ENCODE data around the gene GP2. TPM values are rescaled to one million over a fixed set of nuclear protein-coding genes. Genes with fewer than 3 reads are reported as not detected.
"Not testable (repeated sequence)": the region's sequence is repeated elsewhere in the genome, so short reads cannot be mapped to it uniquely, and the experiment has no call there.

GP2 gene
- total and polyA plus RNA-seq, 4 donors: 0.17 to 0.21 TPM; not detected in 2

- no peaks in the 10 kb centered on the region for H3K9me3 ChIP-seq (ENCODE audit: control insufficient read depth, insufficient read depth, low read length)
- H3K4me1 ChIP-seq (ENCODE audit: control insufficient read depth, insufficient read depth, low read length): no peaks in the 10 kb centered on the region
- no peak overlapping the region for H3K4me3 ChIP-seq (ENCODE audit: low read depth, low read length)
- 72% methylated on average over 2 of the region's 3 CpGs for WGBS (ENCODE audit: insufficient coverage)
- DNase-seq (ENCODE audit: low read depth in 4 of 6, low spot score in 6 of 6): no peak
- no peaks in the 10 kb centered on the region for H3K27me3 ChIP-seq (ENCODE audit: control insufficient read depth, insufficient read depth, low read length)
- H3K36me3 ChIP-seq (ENCODE audit: control insufficient read depth, insufficient read depth, low read length): no peaks in the 10 kb centered on the region
- no peak overlapping the region for H3K27ac ChIP-seq (ENCODE audit: low read depth, low read length)
These were observed 8.9 kb downstream of the GP2 start for GRCh38 chr16:20318437-20318836.

- H3K27me3 ChIP-seq (ENCODE audit: control insufficient read depth, insufficient read depth, low read length): no peaks in the 10 kb centered on the region
- no peak overlapping the region for H3K4me3 ChIP-seq (ENCODE audit: low read depth, low read length)
- H3K9me3 ChIP-seq (ENCODE audit: control insufficient read depth, insufficient read depth, low read length): no peaks in the 10 kb centered on the region
- no peak for DNase-seq (ENCODE audit: low read depth in 4 of 6, low spot score in 6 of 6)
- no peaks in the 10 kb centered on the region for H3K4me1 ChIP-seq (ENCODE audit: control insufficient read depth, insufficient read depth, low read length)
- no peak overlapping the region for H3K27ac ChIP-seq (ENCODE audit: low read depth, low read length)
- WGBS (ENCODE audit: insufficient coverage): 93% methylated on average over 7 of the region's 7 CpGs
- H3K36me3 ChIP-seq (ENCODE audit: control insufficient read depth, insufficient read depth, low read length): no peaks in the 10 kb centered on the region
These were observed 9.3 kb downstream of the GP2 start for GRCh38 chr16:20318006-20318405.

GRCh38 chr16:20317117-20317516, 10.2 kb downstream of the GP2 start:
- 58% methylated on average over 3 of the region's 8 CpGs for WGBS (ENCODE audit: insufficient coverage)
- H3K4me1 ChIP-seq (ENCODE audit: control insufficient read depth, insufficient read depth, low read length): no peaks in the 10 kb centered on the region

GRCh38 chr16:20316715-20317114, 10.6 kb downstream of the GP2 start:
- Histone ChIP-seq H3K27ac (ENCODE audit: low read depth, low read length) (no peak overlapping the region), H3K36me3 (ENCODE audit: control insufficient read depth, insufficient read depth, low read length) (no peaks in the 10 kb centered on the region), H3K9me3 (ENCODE audit: control insufficient read depth, insufficient read depth, low read length) (no peaks in the 10 kb centered on the region), H3K4me1 (ENCODE audit: control insufficient read depth, insufficient read depth, low read length) (no peaks in the 10 kb centered on the region), H3K27me3 (ENCODE audit: control insufficient read depth, insufficient read depth, low read length) (no peaks in the 10 kb centered on the region), H3K4me3 (ENCODE audit: low read depth, low read length) (no peak overlapping the region)
- no peak for DNase-seq (ENCODE audit: low read depth in 4 of 6, low spot score in 6 of 6)
- 79% methylated on average over 4 of the region's 5 CpGs for WGBS (ENCODE audit: insufficient coverage)

More at GRCh38 chr16:20317117-20317516, 10.2 kb downstream of the GP2 start:
- H3K9me3 ChIP-seq (ENCODE audit: control insufficient read depth, insufficient read depth, low read length): no peaks in the 10 kb centered on the region
- no peak overlapping the region for H3K4me3 ChIP-seq (ENCODE audit: low read depth, low read length)
- no peaks in the 10 kb centered on the region for H3K36me3 ChIP-seq (ENCODE audit: control insufficient read depth, insufficient read depth, low read length)
- H3K27ac ChIP-seq (ENCODE audit: low read depth, low read length): no peak overlapping the region
- H3K27me3 ChIP-seq (ENCODE audit: control insufficient read depth, insufficient read depth, low read length): no peaks in the 10 kb centered on the region
- DNase-seq (ENCODE audit: low read depth in 4 of 6, low spot score in 6 of 6): no peak

- whole genome bisulfite sequencing (ENCODE audit: insufficient coverage): 100% methylated on average over 3 of the region's 6 CpGs
- H3K9me3 ChIP-seq (ENCODE audit: control insufficient read depth, insufficient read depth, low read length): no peaks in the 10 kb centered on the region
These were observed 11.5 kb downstream of the GP2 start for GRCh38 chr16:20315764-20316163.

GRCh38 chr16:20314575-20314974, 12.7 kb downstream of the GP2 start:
- H3K27me3 ChIP-seq (ENCODE audit: control insufficient read depth, insufficient read depth, low read length): no peaks in the 10 kb centered on the region
- no peak for DNase-seq (ENCODE audit: low read depth in 4 of 6, low spot score in 6 of 6)
- WGBS (ENCODE audit: insufficient coverage): no CpG with 5 or more reads among the region's 3 CpGs
- H3K9me3 ChIP-seq (ENCODE audit: control insufficient read depth, insufficient read depth, low read length): no peaks in the 10 kb centered on the region
- no peaks in the 10 kb centered on the region for H3K36me3 ChIP-seq (ENCODE audit: control insufficient read depth, insufficient read depth, low read length)
- H3K4me1 ChIP-seq (ENCODE audit: control insufficient read depth, insufficient read depth, low read length): no peaks in the 10 kb centered on the region
- H3K27ac ChIP-seq (ENCODE audit: low read depth, low read length): no peak overlapping the region
- H3K4me3 ChIP-seq (ENCODE audit: low read depth, low read length): no peak overlapping the region

More at GRCh38 chr16:20315764-20316163, 11.5 kb downstream of the GP2 start:
- Histone ChIP-seq H3K27ac (ENCODE audit: low read depth, low read length) (no peak overlapping the region), H3K36me3 (ENCODE audit: control insufficient read depth, insufficient read depth, low read length) (no peaks in the 10 kb centered on the region), H3K4me1 (ENCODE audit: control insufficient read depth, insufficient read depth, low read length) (no peaks in the 10 kb centered on the region), H3K27me3 (ENCODE audit: control insufficient read depth, insufficient read depth, low read length) (no peaks in the 10 kb centered on the region), H3K4me3 (ENCODE audit: low read depth, low read length) (no peak overlapping the region)
- no peak for DNase-seq (ENCODE audit: low read depth in 4 of 6, low spot score in 6 of 6)

- Histone ChIP-seq H3K9me3 (ENCODE audit: control insufficient read depth, insufficient read depth, low read length) (no peaks in the 10 kb centered on the region), H3K27me3 (ENCODE audit: control insufficient read depth, insufficient read depth, low read length) (no peaks in the 10 kb centered on the region), H3K4me1 (ENCODE audit: control insufficient read depth, insufficient read depth, low read length) (no peaks in the 10 kb centered on the region), H3K4me3 (ENCODE audit: low read depth, low read length) (no peak overlapping the region), H3K27ac (ENCODE audit: low read depth, low read length) (no peak overlapping the region), H3K36me3 (ENCODE audit: control insufficient read depth, insufficient read depth, low read length) (no peaks in the 10 kb centered on the region)
- 71% methylated on average over 1 of the region's 3 CpGs for WGBS (ENCODE audit: insufficient coverage)
- DNase-seq (ENCODE audit: low read depth in 4 of 6, low spot score in 6 of 6): no peak
These were observed 13.6 kb downstream of the GP2 start for GRCh38 chr16:20313741-20314140.

- not testable (repeated sequence) for H3K27me3 ChIP-seq (ENCODE audit: control insufficient read depth, insufficient read depth, low read length); H3K4me3 ChIP-seq (ENCODE audit: low read depth, low read length); H3K4me1 ChIP-seq (ENCODE audit: control insufficient read depth, insufficient read depth, low read length); H3K27ac ChIP-seq (ENCODE audit: low read depth, low read length); H3K36me3 ChIP-seq (ENCODE audit: control insufficient read depth, insufficient read depth, low read length); H3K9me3 ChIP-seq (ENCODE audit: control insufficient read depth, insufficient read depth, low read length); DNase-seq (ENCODE audit: low read depth in 4 of 6, low spot score in 6 of 6)
- 89% methylated on average over 3 of the region's 7 CpGs for WGBS (ENCODE audit: insufficient coverage)
These were observed 14.7 kb downstream of the GP2 start for GRCh38 chr16:20312536-20313095.

- Histone ChIP-seq H3K36me3 (ENCODE audit: control insufficient read depth, insufficient read depth, low read length) (no peaks in the 10 kb centered on the region), H3K4me3 (ENCODE audit: low read depth, low read length) (no peak overlapping the region), H3K27me3 (ENCODE audit: control insufficient read depth, insufficient read depth, low read length) (no peaks in the 10 kb centered on the region), H3K4me1 (ENCODE audit: control insufficient read depth, insufficient read depth, low read length) (no peaks in the 10 kb centered on the region), H3K27ac (ENCODE audit: low read depth, low read length) (no peak overlapping the region), H3K9me3 (ENCODE audit: control insufficient read depth, insufficient read depth, low read length) (no peaks in the 10 kb centered on the region)
- no CpG with 5 or more reads among the region's 2 CpGs for WGBS (ENCODE audit: insufficient coverage)
- DNase-seq (ENCODE audit: low read depth in 4 of 6, low spot score in 6 of 6): no peak
These were observed 15.8 kb downstream of the GP2 start for GRCh38 chr16:20311548-20311947.
